Measurements from ENCODE around the gene DPYD. TPM values are rescaled to one million over a fixed set of nuclear protein-coding genes. Genes with fewer than 3 reads are reported as not detected.
A peak's percentile ranks its signal among the peaks of the same experiment; 100 is the strongest.

The DPYD gene
- total RNA-seq, 1 donor from 2014 or later, result 54.7 TPM

GRCh38 chr1:97844552-97845089, 76.2 kb downstream of the DPYD start:
- DNase-seq (ENCODE audit: low read depth, low spot score), result no peak

GRCh38 chr1:97841338-97841737, 79.5 kb downstream of the DPYD start:
- no peak for DNase-seq (ENCODE audit: low read depth, low spot score)

- no peak for DNase-seq (ENCODE audit: low read depth, low spot score)
Observed at GRCh38 chr1:97837161-97837560, 83.7 kb downstream of the DPYD start.

GRCh38 chr1:97834899-97835298, 85.9 kb downstream of the DPYD start:
- DNase-seq (ENCODE audit: low read depth, low spot score), result no peak

GRCh38 chr1:97833881-97834280, 87.0 kb downstream of the DPYD start:
- DNase-seq (ENCODE audit: low read depth, low spot score), result no peak

GRCh38 chr1:97832481-97832880, 88.4 kb downstream of the DPYD start:
- DNase-seq (ENCODE audit: low read depth, low spot score), result no peak

GRCh38 chr1:97827887-97828286, 92.9 kb downstream of the DPYD start:
- DNase-seq (ENCODE audit: low read depth, low spot score), result no peak

GRCh38 chr1:97826820-97827219, 94.0 kb downstream of the DPYD start:
- DNase-seq (ENCODE audit: low read depth, low spot score), result no peak

- no peak for DNase-seq (ENCODE audit: low read depth, low spot score)
Observed at GRCh38 chr1:97824624-97825023, 96.2 kb downstream of the DPYD start.

GRCh38 chr1:97824200-97824599, 96.6 kb downstream of the DPYD start:
- DNase-seq (ENCODE audit: low read depth, low spot score), result no peak

GRCh38 chr1:97820470-97821188, 100.2 kb downstream of the DPYD start:
- no peak for DNase-seq (ENCODE audit: low read depth, low spot score)

GRCh38 chr1:97816927-97817326, 103.9 kb downstream of the DPYD start:
- no peak for DNase-seq (ENCODE audit: low read depth, low spot score)

GRCh38 chr1:97814804-97815203, 106.0 kb downstream of the DPYD start:
- DNase-seq (ENCODE audit: low read depth, low spot score), result no peak

- no peak for DNase-seq (ENCODE audit: low read depth, low spot score)
Observed at GRCh38 chr1:97814121-97814520, 106.7 kb downstream of the DPYD start.

- DNase-seq (ENCODE audit: low read depth, low spot score), result no peak
Observed at GRCh38 chr1:97812076-97812475, 108.8 kb downstream of the DPYD start.

- DNase-seq (ENCODE audit: low read depth, low spot score), result no peak
Observed at GRCh38 chr1:97806996-97807520, 113.8 kb downstream of the DPYD start.

- no peak for DNase-seq (ENCODE audit: low read depth, low spot score)
Observed at GRCh38 chr1:97806326-97806725, 114.5 kb downstream of the DPYD start.

- no peak for DNase-seq (ENCODE audit: low read depth, low spot score)
Observed at GRCh38 chr1:97805093-97805492, 115.7 kb downstream of the DPYD start.

- DNase-seq (ENCODE audit: low read depth, low spot score), result no peak
Observed at GRCh38 chr1:97803026-97803425, 117.8 kb downstream of the DPYD start.

GRCh38 chr1:97802011-97802410, 118.8 kb downstream of the DPYD start:
- no peak for DNase-seq (ENCODE audit: low read depth, low spot score)

- DNase-seq (ENCODE audit: low read depth, low spot score), result peak; percentile 22
Observed at GRCh38 chr1:97797403-97798183, 123.2 kb downstream of the DPYD start.

GRCh38 chr1:97796711-97797110, 124.1 kb downstream of the DPYD start:
- DNase-seq (ENCODE audit: low read depth, low spot score), result peak; percentile 71

Data from pulmonary artery endothelial cell (primary cell).